NCI-H2081 (cell line): ENCODE results near the gene PRKCI.
A peak's percentile ranks its signal among the peaks of the same experiment; 100 is the strongest.
"Not testable (repeated sequence)": the region's sequence is repeated elsewhere in the genome, so short reads cannot be mapped to it uniquely, and the experiment has no call there.

Source experiments
- DNase-seq, 2 experiments: peaks; one replicate each; lab custom pipeline; 2025; lab: John Stamatoyannopoulos, UW

PRKCI gene

GRCh38 chr3:170221924-170222646, at the start of gene PRKCI:
Gene PRKCI (plus strand): TSS chr3:170222424. CDS start chr3:170222670, 246 bp downstream.
- DNase-seq = peak; percentile 98 to 99

- no peak for DNase-seq
These were observed 43.6 kb upstream of the PRKCI start for GRCh38 chr3:170178651-170179050.

- DNase-seq = no peak
These were observed 42.8 kb upstream of the PRKCI start for GRCh38 chr3:170179432-170179831.

GRCh38 chr3:170180079-170180907, 41.9 kb upstream of the PRKCI start:
- DNase-seq = no peak

- peak; percentile 95 to 96 for DNase-seq
These were observed 41.0 kb upstream of the PRKCI start, which contains the start of gene PHC3 for GRCh38 chr3:170180908-170181885. Gene PHC3 (minus strand): TSS chr3:170181733. CDS start chr3:170181715, 18 bp downstream.

GRCh38 chr3:170189398-170190256, 32.6 kb upstream of the PRKCI start:
- no peak for DNase-seq

GRCh38 chr3:170195759-170196158, 26.5 kb upstream of the PRKCI start:
- DNase-seq = not testable (repeated sequence)

GRCh38 chr3:170196833-170197232, 25.4 kb upstream of the PRKCI start:
- DNase-seq = no peak

- no peak for DNase-seq
These were observed 21.2 kb upstream of the PRKCI start for GRCh38 chr3:170200987-170201386.

GRCh38 chr3:170201527-170201926, 20.7 kb upstream of the PRKCI start:
- no peak for DNase-seq

GRCh38 chr3:170203457-170203856, 18.8 kb upstream of the PRKCI start:
- DNase-seq = no peak

- peak; percentile 51 to 72 for DNase-seq
These were observed 18.2 kb upstream of the PRKCI start for GRCh38 chr3:170204023-170204472.

GRCh38 chr3:170204509-170204908, 17.7 kb upstream of the PRKCI start:
- DNase-seq = no peak

GRCh38 chr3:170205302-170205701, 16.9 kb upstream of the PRKCI start:
- DNase-seq = no peak

- DNase-seq = not testable (repeated sequence)
These were observed 16.0 kb upstream of the PRKCI start for GRCh38 chr3:170206164-170206762.

- DNase-seq = no peak
These were observed 14.5 kb upstream of the PRKCI start for GRCh38 chr3:170207717-170208116.

- DNase-seq = no peak
These were observed 10.6 kb upstream of the PRKCI start for GRCh38 chr3:170211668-170212067.

- DNase-seq = no peak
These were observed 2.4 kb upstream of the PRKCI start for GRCh38 chr3:170219850-170220249.

- no peak for DNase-seq
These were observed 1.4 kb upstream of the PRKCI start for GRCh38 chr3:170220871-170221270.
